HG02970 (cell line): ENCODE results near the gene CEP78.

ENCODE experiments used
- ATAC-seq: cut with Tn5 transposase; IDR thresholded peaks from one replicate; pipeline ENCODE4 v1.9.1; 2021; ENCODE audit warnings: mild to moderate bottlenecking, moderate library complexity, moderate number of reproducible peaks; ENCODE audit not compliant: unreplicated experiment, low FRiP score

The CEP78 gene

DNA sequence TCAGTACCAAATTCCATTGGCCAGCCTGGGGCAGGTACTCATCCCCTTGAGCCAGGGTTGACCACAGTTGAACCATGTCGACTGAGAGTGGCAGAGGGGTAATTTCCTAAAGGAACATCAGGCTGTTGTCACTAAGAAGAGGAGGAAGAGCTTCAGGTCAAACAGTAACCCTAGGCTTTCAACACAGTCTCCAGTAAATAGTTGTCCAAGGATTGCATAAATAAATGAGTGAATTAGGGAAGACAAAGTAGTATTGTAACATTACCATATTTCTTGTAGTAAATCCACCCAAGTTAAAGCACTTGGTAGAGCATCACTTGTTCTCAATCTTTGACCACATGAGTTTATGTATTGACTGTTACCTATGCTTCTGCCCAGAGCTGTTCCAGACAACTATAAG lies 68.5 kb downstream of the CEP78 start:
- no peak for ATAC-seq

DNA sequence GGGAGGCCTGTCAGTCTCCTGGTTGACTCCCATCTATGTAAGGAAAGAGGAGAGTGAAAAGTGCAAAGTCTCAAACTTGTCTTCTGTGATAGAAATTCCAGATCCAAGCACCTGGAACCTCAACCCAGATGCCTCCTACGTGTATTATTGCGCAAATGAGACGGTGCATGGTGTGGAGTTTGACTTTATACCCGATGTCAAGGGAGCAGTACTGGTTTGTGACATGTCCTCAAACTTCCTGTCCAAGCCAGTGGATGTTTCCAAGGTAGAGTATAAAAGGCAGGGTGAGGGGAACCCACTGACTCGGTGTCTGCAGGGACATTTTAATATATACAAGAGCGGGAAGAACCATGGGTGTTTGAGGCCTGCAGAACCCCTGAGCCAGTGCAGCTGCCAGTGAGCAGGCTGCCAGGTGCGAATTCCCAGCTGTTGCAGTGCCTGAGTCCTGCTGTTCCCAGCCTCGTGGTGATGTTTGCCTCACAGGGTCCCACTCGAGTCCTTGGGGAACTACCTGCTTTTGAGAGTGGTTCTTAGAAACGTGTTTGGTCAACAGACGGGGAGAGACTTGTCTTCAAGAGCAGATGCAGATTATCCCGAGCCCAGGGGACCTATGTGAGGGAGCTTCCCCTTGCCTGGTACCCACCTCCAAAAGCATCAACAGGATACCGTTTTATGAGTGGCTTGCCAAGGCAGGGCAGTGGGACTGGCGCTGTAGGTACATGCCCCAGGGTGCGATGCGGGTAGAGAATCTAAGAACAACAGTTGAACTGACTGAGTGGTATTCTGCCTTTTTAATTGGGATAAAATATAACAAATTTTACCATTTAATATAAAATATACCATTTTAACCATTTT lies 70.6 kb downstream of the CEP78 start:
- ATAC-seq: no peak

DNA sequence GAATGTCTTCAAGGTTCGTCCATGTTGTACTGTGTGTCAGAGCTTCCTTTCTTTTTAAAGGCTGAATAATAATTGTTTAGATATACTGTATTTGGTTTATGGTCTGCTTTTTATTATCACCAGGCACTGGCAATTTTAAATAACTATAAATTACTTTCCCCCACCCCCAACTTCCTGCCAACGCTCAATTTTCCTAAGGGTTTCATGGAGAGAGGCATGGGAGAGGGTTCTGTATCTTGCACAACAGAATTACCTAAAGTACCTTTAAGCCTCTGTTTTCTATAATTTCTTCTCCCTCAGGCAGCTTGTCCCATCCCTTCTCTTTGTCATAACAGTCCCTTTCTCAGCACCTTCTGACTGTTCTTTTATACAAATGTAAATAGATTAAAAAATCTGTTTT lies 71.5 kb downstream of the CEP78 start:
- ATAC-seq: no peak

DNA sequence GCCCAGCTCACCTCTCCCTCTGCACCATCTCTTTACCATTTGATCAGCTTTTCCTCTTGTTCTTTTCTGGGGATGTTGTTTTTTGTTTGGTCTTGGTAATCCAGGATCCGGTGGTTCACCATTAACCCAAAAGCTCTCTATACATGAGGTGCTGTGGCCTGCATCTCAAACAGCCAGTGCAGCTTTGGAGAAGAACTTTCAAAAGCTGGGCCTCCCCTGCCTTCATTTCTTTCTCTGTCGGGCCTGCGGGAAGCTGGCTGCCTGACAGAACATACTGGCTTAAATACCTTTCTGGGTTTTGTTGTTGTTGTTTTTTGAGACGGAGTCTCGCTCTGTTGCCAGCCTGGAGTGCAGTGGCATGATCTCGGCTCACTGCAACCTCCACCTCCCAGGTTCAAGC lies 73.2 kb downstream of the CEP78 start:
- no peak for ATAC-seq

DNA sequence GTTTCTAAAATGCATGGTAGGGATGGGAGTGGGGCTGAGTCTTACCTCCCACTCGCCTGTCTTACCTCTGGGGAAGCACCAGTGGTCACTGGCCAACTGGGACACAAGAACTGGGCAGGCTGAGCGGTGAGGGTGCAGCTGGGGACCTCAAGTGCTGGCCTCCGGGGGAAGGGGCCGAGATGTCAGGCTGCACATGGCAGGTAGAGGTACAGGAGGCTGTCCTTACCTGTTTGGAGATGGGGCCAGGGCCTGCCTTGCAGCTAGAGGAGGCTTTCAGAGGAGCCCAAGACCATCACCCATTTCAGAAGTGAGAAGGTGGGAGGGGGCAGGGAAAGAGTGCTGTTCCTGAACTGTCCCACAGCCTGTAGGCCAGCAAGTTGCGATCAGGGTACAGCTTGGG lies 75.2 kb downstream of the CEP78 start:
- ATAC-seq: no peak

GRCh38 chr9:78311886-78312524 lies 76.1 kb downstream of the CEP78 start:
- ATAC-seq: no peak

DNA sequence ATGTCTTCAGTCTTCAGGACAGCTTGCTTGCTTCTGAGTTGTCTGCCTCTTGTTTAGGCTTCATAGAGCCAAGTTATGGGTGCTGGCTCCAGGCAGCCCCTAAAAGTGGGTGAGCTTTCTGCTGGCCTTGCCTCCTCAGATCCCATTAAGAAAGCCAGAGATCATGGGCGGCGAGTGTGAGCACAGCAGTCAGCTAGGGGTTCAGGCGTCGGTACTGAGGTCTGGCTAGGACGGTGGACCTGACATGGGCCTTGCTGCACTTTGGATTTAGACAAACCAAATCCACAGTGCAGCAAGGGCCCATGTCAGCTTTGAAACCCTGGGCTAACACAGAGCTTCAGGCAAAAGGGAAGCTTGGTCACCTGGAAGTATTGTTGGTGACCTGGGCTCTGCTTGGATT lies 78.7 kb downstream of the CEP78 start:
- no peak for ATAC-seq

DNA sequence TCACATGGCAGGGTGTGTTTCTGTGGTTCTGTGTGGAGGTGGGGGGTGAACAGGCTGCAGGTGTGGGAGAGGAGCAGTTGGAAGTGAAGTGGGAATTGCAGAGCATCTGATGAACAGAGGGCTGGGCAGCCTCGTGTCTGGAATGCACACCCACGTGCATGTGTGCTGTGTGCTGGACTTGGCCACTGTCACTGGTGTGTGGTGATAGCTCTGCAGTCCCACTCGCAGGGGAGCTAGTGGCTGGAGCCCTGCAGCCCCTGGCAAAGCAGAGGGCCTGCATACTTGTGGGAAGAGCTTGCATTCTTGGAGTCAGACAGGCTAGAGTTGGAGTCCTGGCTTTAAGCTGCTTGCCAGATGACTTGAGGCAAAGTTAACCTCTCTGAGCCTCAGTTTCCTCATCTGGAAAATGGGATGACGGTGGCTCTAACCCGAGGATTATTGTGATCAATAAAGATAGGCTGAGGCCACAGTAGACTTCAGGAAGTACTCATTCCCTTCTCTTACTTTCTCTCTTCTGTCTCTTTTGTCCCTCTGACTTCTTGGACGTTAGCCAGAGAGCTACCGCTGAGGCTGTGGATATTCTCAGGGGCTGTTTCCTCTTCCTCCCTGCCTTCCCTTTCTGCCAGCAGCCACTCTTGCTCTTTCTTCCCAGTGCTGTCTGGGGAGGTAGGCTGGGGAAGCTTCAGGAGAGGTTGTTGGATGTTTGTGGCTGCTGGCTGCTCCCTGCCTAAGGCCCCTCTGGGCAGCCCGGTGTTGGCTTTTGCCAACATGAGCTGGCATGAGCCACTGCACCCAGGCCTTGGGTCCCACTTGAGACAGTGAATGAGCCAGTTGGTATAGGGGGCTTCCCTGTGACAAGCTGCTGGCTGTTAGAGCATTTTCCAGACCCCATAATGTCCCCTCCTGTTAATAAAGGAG lies 79.3 kb downstream of the CEP78 start:
- ATAC-seq: no peak

- ATAC-seq: no peak
Measured at GRCh38 chr9:78316166-78316892, 80.5 kb downstream of the CEP78 start.

DNA sequence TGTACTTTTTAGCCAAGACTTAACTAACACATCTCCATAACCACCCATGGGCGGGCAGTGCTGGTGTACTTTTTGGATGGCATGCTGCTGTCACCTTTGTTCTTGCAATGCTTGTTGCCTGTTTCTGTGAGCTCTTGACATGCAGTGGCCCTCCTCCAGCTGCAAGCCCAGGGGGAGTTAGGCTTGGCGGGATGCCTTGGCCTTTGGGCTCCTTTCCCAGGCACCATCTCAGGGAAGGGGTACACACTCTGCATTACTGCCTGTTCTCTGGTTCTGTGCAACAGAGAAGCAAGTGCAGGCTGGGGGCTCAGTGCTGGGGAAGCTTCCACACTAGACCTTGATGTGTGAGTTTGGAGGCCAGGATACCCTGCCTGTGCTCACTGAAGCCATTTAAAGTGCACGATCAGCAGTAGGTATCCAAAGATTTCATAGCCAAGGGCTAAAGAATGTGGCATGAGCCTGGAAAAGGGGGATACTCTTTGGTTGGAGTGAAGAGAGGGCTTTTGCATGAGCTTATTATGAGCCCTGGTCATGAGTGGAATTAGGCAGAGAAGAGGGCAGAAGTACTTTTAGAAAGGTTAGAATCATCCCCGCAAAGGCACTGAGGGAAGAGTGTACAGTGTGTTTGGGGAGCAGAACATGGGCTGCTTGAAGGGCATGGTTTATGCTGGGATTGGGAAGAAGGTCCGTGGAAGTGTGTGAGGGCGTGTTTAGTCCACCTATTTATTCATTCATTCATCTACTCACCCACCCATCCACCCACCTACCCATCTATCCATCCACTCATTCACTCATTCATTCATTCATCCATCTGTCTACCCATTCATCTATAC lies 83.5 kb downstream of the CEP78 start:
- ATAC-seq: no peak

DNA sequence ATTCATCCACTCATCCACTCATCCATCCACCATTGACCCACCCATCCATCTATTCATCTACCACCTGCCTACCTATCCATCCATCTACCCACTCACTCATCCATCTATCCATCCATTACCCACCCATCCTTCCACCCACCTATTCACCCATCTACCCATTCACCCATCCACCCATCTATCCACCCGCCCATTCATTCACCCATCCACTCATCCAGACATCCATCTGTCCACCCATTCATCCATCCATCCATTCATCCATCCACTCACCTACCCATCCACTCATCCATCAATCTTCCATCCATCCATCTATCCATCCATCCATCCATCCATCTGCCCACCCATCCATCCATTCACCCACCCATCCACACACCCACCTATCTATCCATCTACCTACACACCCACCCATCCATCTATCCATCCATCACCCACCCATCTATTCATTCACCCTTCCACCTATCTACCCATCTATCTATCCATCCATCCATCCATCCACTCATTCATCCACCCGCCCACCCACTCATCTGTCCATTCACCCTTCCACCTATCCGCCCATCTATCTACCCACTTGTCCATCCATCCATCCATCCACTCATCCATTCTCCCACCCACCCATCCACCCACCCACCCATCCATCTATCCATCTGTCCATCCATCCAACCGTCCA lies 84.3 kb downstream of the CEP78 start:
- no peak for ATAC-seq

DNA sequence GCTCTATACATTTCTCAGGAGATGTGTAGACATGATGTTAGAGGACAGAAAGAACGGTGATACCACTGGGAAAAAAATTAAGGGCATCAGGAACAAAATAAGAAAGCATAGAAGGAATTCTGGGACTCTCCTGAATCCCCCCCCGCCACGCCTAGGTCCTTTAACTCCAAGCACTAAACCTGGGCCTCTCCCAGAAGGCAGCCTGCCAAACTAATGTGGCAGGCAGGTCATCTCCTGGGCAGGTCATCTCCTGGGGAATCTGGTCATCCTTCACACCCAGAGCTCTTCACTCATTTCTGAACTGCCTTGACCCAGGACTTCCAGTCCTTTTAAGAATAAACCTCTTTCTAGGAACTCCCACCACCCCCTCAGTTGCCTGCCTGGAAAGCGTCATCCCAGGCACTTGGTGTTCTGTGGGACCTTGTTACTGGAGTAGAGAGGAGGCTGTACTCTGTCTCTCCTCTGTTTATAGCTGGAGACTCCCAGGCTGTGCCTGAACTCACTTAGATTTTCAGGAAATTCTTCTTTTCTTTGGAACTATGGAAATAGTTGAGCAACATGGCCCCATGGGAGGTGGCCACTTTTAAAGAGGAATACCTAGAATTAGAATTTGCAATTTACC lies 85.1 kb downstream of the CEP78 start:
- no peak for ATAC-seq

DNA sequence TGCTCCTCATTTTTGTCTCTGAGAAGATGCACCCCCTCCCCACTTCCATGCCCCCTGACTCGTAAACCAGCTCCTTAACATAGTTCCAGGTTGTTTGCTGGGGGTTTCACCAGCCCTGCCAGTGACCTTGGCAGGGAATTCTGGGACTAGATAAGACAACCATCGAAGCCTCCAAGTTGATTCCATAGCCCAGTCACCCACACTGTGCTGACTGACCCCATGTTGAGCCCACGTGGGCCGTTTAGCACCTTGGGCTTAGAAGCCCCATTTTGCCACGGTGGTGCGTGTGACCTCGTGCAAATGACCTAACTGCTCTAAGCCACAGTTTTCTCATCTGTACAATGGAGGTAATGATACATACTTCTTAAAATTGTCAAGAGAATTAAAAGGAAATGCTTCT lies 85.6 kb downstream of the CEP78 start:
- ATAC-seq: no peak

DNA sequence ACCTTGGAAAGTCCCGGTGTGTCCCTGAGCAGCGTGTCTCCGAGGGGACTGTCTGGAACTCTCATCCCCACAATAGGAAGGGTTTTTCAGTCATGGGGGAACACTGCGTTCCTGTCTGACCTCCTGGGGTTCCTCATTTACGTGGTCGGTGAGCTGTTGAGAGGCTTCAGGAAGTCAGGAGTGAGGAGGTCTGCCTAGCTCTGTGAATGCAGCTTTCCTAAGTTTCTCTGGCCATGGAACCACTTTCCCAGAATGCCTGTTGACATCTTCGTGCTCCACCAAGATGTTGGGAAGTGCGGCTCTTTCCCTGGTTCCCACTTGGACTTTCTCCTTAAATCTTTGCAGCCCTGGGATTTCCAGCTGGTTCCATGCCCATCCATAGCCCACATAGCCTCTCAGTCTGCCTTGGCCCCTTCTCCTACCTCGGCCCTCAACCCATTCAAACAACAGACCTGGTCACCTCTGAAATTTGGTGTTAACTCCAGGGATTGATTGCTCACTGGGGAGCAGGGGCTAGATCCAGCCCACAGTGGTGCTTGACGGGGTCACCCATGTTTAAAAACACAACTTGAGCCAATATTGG lies 88.3 kb downstream of the CEP78 start:
- no peak for ATAC-seq

- ATAC-seq: no peak
Measured at GRCh38 chr9:78324682-78325081, 88.8 kb downstream of the CEP78 start.

GRCh38 chr9:78325343-78325742 lies 89.5 kb downstream of the CEP78 start:
- ATAC-seq: no peak

GRCh38 chr9:78325846-78326360 lies 90.0 kb downstream of the CEP78 start:
- no peak for ATAC-seq

GRCh38 chr9:78326564-78326963 lies 90.7 kb downstream of the CEP78 start:
- ATAC-seq: no peak
